Activated CD8-positive, alpha-beta memory T cell treated with anti-CD3 and anti-CD28 coated beads, Interleukin-2, amount 50 U/mL, for 24 hours (primary cell): ENCODE measurements around the gene PRDM11.
A peak's percentile ranks its signal among the peaks of the same experiment; 100 is the strongest.

Source experiments
- DNase-seq: peaks from one replicate; pipeline ENCODE4 v3.0.0-alpha.2; 2020; ENCODE audit errors: extremely low read depth

Gene PRDM11

DNA sequence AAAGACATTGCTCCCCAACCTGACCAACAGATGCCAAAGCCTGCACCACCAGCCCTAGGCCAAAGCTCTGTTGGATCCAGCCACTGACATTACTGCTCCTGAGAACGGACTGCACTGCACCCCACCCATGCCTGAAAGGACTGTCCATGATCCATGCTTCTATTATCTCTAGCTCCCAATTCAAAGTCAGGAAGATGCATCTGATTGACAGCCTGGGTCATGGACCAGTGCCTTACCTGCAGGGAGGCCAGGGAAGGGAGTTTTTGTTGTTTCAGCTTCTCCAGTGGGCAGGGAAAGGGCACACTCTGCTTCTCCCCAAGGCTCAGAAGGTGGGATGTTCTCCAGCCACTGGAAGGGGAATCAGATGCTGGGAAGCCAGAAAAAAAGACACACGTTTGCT is 4.8 kb upstream of the PRDM11 start:
- DNase-seq: no peak

DNA sequence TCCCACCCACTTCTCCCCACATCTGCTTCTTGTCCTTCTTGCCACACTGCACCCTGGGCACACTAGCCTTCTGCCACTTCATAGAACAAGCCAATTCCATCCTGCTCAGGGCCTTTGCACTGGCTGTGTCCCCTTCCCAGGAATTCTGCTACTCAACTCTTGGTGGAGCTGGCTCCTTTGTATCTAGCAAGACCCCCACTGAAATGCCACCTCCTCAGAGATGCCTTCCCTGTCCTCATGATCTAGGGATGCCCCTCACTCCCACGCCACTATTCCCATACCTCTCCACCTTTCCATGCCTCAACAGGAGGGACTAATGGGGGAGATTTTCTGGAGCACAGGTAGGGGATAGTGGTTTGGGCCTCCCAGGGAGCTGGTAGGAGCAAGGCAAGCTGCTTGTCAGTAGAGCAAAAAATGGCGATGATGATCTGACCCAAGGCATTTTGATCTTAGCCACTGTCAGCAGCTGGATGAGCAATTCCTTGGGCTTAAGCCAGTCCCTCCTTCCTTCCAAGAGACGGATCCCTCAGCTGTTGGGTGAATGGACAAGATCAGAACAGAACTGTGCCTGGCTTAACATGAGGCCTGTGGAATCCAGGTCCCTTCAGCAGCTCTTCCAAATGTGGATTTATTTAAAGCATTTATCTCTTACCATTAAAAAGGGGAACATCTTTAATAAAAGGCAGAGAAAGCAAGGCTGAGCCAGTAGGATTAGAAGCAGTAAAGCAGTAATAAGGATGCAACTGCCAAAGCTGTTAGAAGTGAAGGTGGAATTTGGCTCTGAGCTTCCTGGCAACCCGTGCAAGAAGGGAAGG is 4.0 kb upstream of the PRDM11 start:
- no peak for DNase-seq

DNA sequence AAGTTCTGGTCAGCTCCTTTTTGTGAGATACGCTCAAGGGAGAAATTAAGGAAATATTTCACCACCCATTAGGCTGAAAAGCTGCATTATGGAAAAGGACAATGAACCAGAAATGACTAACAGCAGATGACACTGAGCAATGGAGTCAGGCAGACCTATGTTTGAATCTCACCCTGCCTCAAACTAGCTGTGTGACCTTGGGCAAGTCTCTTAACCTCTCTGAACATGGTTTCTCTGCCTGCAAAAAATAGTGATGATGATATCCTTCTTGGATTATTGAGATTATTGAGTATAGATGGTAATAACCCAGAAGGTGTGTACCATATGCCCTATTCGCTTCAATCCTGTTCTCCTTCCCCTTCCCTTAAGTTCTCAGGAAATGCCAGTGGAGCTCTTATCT is 2.9 kb upstream of the PRDM11 start:
- DNase-seq: no peak

GRCh38 chr11:45144126-45145082 is 2.0 kb upstream of the PRDM11 start:
- no peak for DNase-seq

- no peak for DNase-seq
These were observed 1.4 kb upstream of the PRDM11 start for GRCh38 chr11:45145083-45145378.

GRCh38 chr11:45145379-45146071 is 914 bp upstream of the PRDM11 start:
- no peak for DNase-seq

DNA sequence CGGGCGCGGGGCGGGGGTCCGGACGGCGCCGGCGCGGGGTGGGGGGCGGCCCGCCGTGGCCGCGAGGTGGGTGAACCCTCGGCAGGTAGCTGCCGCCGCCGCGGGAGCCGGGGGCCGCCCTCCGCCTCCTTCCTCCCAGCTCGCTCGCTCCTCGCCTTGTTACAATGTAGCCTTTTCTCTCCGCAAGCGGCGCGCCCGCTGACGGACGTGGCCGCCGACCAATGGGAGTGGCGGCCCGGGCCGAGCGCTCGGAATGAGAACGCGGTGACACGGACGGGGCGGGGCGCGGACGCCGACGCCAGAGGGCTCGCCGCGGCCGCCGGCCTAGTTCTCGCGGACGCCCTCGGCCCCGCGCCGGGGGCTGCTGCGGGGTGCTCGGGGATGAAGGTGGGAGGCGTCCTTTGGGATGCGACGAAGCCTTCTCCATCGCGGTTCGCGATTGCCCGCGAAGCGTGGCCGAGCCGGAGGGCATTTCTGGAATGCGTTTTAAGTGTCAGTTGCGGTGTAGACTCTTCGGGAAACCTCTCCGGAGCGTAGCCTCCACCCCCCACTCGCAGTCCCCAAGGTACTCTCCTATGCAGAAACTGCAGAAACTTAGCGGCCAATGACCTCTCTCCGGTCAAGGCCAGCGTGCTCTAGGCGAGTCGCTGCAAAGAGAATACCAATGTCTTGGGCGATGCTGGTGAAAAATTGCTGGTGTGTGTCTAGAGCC is 734 bp downstream of the PRDM11 start:
- peak; percentile 66 for DNase-seq

GRCh38 chr11:45147891-45148675 is 1.6 kb downstream of the PRDM11 start:
- DNase-seq: no peak

- DNase-seq: no peak
These were observed 3.1 kb downstream of the PRDM11 start for GRCh38 chr11:45149483-45150056.

DNA sequence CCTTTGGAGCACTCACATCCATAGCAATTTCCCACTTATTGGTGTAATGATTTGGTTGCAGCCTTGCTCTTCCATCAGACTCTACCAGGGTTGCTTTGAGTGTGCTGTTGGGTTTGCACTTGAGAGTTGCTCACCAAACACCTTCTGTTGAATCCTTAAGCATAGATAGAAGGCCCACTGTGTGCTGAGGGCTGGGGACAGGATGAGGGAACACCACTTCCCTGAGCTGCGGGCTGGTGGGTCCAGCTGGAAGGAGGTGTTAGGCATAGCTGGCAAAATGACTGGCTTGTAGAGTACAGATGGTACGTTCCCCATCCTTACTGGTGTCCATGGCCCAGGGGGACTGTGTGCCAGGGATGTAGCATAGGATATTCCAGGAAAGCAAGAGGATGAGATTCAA is 3.9 kb downstream of the PRDM11 start:
- DNase-seq: no peak

DNA sequence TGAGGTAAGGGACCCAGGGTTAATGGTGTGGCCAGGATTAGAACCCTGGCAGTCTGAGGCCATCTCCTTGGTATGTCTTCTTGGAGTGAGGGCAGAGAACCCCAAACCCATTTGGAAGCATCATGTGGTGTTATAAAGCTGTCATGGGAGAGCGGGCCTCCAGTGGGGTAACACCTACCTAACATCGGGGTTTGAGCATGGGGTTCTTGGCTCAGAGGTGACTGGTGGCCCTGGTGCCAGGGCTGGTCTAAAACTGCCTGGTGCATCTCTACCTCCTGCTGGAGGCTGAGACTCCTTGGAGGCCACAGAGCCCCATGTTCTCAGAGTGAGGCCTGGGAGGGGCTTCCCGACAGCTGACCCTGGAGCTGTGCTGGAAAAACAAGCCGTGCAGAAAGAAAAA is 4.5 kb downstream of the PRDM11 start:
- DNase-seq: no peak

DNA sequence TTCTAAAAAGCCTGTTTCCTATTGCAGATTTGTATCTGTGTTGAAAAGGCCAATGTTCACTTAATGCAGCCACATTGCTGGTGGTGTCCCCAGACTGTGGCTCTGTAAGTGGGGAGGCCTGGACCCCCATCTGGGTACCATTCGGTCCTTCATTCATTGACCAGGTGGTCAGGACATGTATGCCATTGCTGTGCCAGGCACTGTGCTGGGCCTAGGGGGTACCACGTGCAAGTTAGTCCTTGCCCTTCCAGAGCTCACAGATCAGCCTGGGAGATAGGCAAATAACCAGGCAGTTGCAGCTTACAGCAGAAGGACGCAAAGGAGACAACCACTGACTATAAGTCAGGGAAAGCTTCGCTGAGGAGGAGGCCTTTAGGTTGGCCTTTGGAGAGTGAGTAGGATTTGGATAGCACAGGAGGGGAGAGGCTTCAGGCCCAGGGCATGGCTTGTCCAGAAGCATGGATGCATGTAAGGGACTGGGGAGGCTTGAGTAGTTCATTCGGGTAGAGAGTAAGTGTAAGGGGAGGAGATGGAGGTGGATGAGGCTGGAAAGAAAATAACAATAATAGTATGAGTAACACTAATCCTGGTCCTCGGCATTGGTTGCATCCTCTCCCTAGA is 5.0 kb downstream of the PRDM11 start:
- no peak for DNase-seq

GRCh38 chr11:45152740-45153595 is 6.5 kb downstream of the PRDM11 start:
- DNase-seq: no peak

DNA sequence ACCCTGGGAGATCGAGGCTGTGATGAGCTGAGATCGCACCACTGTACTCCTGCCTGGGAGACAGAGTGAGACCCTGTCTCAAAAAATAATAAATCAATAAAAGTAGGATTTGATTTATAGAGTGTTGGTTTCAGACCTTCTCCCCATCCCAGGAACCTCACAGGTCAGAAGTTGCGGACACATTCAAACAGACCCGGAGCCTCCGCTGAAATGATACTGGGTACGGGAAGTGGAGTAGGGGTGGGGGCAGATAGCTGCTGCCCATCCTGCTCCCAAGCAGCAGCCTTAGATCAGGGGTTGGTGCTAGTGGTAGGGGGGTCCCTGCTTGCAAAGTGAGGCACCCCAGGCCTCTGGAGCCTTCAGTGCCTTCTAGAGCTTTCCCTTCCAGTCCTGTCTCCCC is 7.8 kb downstream of the PRDM11 start:
- DNase-seq: no peak

DNA sequence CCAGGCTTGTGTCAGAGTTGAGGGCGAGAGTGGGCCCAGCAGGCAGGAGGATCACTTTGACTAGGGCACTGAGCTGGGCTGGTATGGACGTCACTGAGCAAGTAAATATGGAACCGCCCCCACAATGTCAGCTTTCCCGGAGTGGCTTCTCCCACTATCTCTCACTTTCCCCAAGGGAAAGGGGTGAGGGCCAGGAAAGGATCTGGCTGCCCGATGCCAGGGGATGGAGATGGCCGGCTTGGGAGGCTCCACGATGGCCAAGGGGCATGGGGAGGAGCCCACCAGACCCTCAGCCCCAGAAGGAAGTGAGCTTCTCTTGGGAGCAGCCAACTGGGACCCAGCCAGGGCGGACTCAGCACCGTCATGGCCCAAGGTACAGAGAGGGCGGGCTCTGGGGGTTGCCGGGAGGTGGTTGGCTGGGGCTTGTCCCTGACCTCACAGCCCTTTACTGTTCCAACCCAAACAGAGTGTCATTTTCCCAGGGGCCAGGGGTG is 8.7 kb downstream of the PRDM11 start:
- DNase-seq: no peak

DNA sequence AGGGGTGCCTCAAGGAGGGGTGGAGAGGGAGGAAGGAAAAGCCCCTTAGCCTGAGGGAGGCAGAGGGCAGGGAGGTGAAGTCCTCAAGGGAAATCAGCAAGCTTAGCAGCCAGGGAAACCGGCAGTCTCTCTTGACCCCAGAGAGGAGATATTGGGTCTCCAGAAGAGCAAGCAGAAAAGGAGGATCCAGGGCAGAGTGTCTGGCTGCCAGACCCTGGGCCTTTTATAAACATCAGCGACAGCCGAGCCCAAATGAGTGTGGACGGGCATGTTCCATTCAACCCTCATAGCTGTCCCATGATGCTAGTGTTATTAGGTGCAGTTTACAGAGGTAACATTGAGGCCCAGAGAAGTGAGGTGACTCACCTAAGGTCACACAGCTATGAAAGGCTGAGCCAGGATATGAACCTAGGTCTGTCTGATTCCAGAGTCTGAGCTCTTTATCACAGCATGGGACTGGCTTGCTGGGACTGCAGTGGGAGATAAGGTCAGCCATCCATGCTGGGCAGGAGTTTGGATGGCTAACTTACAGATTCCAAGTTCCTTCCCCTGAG is 9.3 kb downstream of the PRDM11 start:
- DNase-seq: no peak

DNA sequence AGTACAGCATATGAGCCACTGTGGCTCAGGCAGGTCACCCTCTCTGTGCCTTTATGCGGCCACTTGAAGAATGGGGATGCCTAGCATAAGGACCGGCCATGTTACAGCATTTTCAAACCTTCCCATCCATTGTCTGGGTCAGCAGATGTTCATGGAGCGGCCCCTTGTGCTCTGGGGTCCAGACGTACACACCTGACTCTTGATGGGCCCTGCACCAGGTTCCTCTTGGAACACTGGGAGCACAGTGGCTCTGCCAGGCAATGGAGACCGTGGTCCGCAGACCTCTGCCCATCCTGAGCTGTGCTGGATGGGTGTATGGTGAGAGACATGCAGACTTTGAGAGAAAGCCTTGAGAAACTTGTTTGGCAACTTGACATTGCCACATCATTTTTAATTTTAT is 9.8 kb downstream of the PRDM11 start:
- DNase-seq: no peak

- no peak for DNase-seq
These were observed 10.3 kb downstream of the PRDM11 start for GRCh38 chr11:45156741-45157140.
